Measurements from ENCODE around the gene NGLY1.

The NGLY1 gene

GRCh38 chr3:25723802-25724201 is 59.4 kb downstream of the NGLY1 start:
- no peaks in the 10 kb centered on the region for H3K27me3 ChIP-seq (ENCODE audit: insufficient read depth, low read length)
- TF ChIP-seq EZH2 (IDR thresholded peaks at IDR 0.05; ENCODE audit: borderline replicate concordance, low read length) (no peak), CTCF (IDR thresholded peaks at IDR 0.05; ENCODE audit: low read length) (no peak)
- no peaks in the 10 kb centered on the region for H3K4me1 ChIP-seq (ENCODE audit: insufficient read depth, low read length, severe bottlenecking)
- H3K4me3 ChIP-seq (ENCODE audit: low read depth, low read length, poor library complexity, severe bottlenecking): no peak overlapping the region
- H4K20me1 ChIP-seq (ENCODE audit: insufficient read depth, low read length): no peaks in the 10 kb centered on the region
- H3K9me3 ChIP-seq (ENCODE audit: low read length): no peaks in the 10 kb centered on the region
- H2AFZ ChIP-seq (ENCODE audit: low read length): no peak overlapping the region
- H3F3A ChIP-seq (ENCODE audit: insufficient read depth, low read length): no peaks in the 10 kb centered on the region
- H3K9ac ChIP-seq (ENCODE audit: low read length): no peak overlapping the region
- H3K79me2 ChIP-seq (ENCODE audit: insufficient read depth, low read length): no peaks in the 10 kb centered on the region
- peaks cover 57% of the 10 kb centered on the region for H3K36me3 ChIP-seq (ENCODE audit: insufficient read depth, low read length)
- H3K27ac ChIP-seq (ENCODE audit: low read depth, low read length, poor library complexity, severe bottlenecking): no peak overlapping the region
- no peaks in the 10 kb centered on the region for H3K9me2 ChIP-seq (ENCODE audit: low read depth, low read length)
- H3K4me2 ChIP-seq (ENCODE audit: low read length): no peak overlapping the region

- Histone ChIP-seq H3K9ac (ENCODE audit: low read length) (no peak overlapping the region), H3F3A (ENCODE audit: insufficient read depth, low read length) (no peaks in the 10 kb centered on the region), H3K36me3 (ENCODE audit: insufficient read depth, low read length) (peaks cover 16% of the 10 kb centered on the region; the same call in 1 of the 2 replicates), H3K9me3 (ENCODE audit: low read length) (no peaks in the 10 kb centered on the region), H3K4me2 (ENCODE audit: low read length) (no peak overlapping the region), H3K4me1 (ENCODE audit: insufficient read depth, low read length, severe bottlenecking) (no peaks in the 10 kb centered on the region), H3K27ac (ENCODE audit: low read depth, low read length, poor library complexity, severe bottlenecking) (no peak overlapping the region), H3K4me3 (ENCODE audit: low read depth, low read length, poor library complexity, severe bottlenecking) (no peak overlapping the region), H4K20me1 (ENCODE audit: insufficient read depth, low read length) (no peaks in the 10 kb centered on the region), H3K79me2 (ENCODE audit: insufficient read depth, low read length) (no peaks in the 10 kb centered on the region), H3K27me3 (ENCODE audit: insufficient read depth, low read length) (no peaks in the 10 kb centered on the region), H2AFZ (ENCODE audit: low read length) (no peak overlapping the region), H3K9me2 (ENCODE audit: low read depth, low read length) (no peaks in the 10 kb centered on the region)
- TF ChIP-seq CTCF (IDR thresholded peaks at IDR 0.05; ENCODE audit: low read length): no peak
- no peak for TF ChIP-seq EZH2 (IDR thresholded peaks at IDR 0.05; ENCODE audit: borderline replicate concordance, low read length)
These were observed 63.9 kb downstream of the NGLY1 start for GRCh38 chr3:25719321-25719720.

GRCh38 chr3:25713341-25713985 is 69.8 kb downstream of the NGLY1 start:
- no peaks in the 10 kb centered on the region for H3K9me2 ChIP-seq (ENCODE audit: low read depth, low read length)
- H4K20me1 ChIP-seq (ENCODE audit: insufficient read depth, low read length): no peaks in the 10 kb centered on the region
- no peak overlapping the region for H3K27ac ChIP-seq (ENCODE audit: low read depth, low read length, poor library complexity, severe bottlenecking)
- TF ChIP-seq EZH2 (IDR thresholded peaks at IDR 0.05; ENCODE audit: borderline replicate concordance, low read length): no peak
- no peaks in the 10 kb centered on the region for H3K79me2 ChIP-seq (ENCODE audit: insufficient read depth, low read length)
- no peaks in the 10 kb centered on the region for H3K4me1 ChIP-seq (ENCODE audit: insufficient read depth, low read length, severe bottlenecking)
- H3K27me3 ChIP-seq (ENCODE audit: insufficient read depth, low read length): no peaks in the 10 kb centered on the region
- H3F3A ChIP-seq (ENCODE audit: insufficient read depth, low read length): no peaks in the 10 kb centered on the region
- H3K36me3 ChIP-seq (ENCODE audit: insufficient read depth, low read length): no peaks in the 10 kb centered on the region
- no peak overlapping the region for H3K4me3 ChIP-seq (ENCODE audit: low read depth, low read length, poor library complexity, severe bottlenecking)
- H3K4me2 ChIP-seq (ENCODE audit: low read length): no peak overlapping the region
- H3K9ac ChIP-seq (ENCODE audit: low read length): no peak overlapping the region
- H3K9me3 ChIP-seq (ENCODE audit: low read length): no peaks in the 10 kb centered on the region
- H2AFZ ChIP-seq (ENCODE audit: low read length): no peak overlapping the region

GRCh38 chr3:25711090-25711489 is 72.2 kb downstream of the NGLY1 start:
- H3K4me1 ChIP-seq (ENCODE audit: insufficient read depth, low read length, severe bottlenecking): no peaks in the 10 kb centered on the region
- H3K79me2 ChIP-seq (ENCODE audit: insufficient read depth, low read length): no peaks in the 10 kb centered on the region
- no peaks in the 10 kb centered on the region for H3K9me3 ChIP-seq (ENCODE audit: low read length)
- TF ChIP-seq CTCF (IDR thresholded peaks at IDR 0.05; ENCODE audit: low read length) (no peak), EZH2 (IDR thresholded peaks at IDR 0.05; ENCODE audit: borderline replicate concordance, low read length) (no peak)
- H2AFZ ChIP-seq (ENCODE audit: low read length): no peak overlapping the region
- H3K4me3 ChIP-seq (ENCODE audit: low read depth, low read length, poor library complexity, severe bottlenecking): no peak overlapping the region
- H4K20me1 ChIP-seq (ENCODE audit: insufficient read depth, low read length): no peaks in the 10 kb centered on the region
- H3K36me3 ChIP-seq (ENCODE audit: insufficient read depth, low read length): no peaks in the 10 kb centered on the region
- no peaks in the 10 kb centered on the region for H3K27me3 ChIP-seq (ENCODE audit: insufficient read depth, low read length)
- H3K27ac ChIP-seq (ENCODE audit: low read depth, low read length, poor library complexity, severe bottlenecking): no peak overlapping the region
- no peak overlapping the region for H3K9ac ChIP-seq (ENCODE audit: low read length)
- no peak overlapping the region for H3K4me2 ChIP-seq (ENCODE audit: low read length)
- H3F3A ChIP-seq (ENCODE audit: insufficient read depth, low read length): no peaks in the 10 kb centered on the region
- H3K9me2 ChIP-seq (ENCODE audit: low read depth, low read length): no peaks in the 10 kb centered on the region
